DOHH2 (cell line): ENCODE data around the gene KIF1C.

Source experiments
- CTCF ChIP-seq: fragments of 200-600 bp; sonication (generic); IDR thresholded peaks from one replicate; pipeline ENCODE4 v1.5.1; 2014; ENCODE audit warnings: antibody characterized with exemption, mild to moderate bottlenecking, low read depth, low read length; ENCODE audit not compliant: poor library complexity, severe bottlenecking
- EZH2phosphoT487 ChIP-seq: fragments of 200-600 bp; sonication (generic); IDR thresholded peaks from 2 replicates; pipeline ENCODE4 v1.6.1; 2017; ENCODE audit warnings: borderline replicate concordance, mild to moderate bottlenecking, antibody characterized with exemption, low read length, moderate library complexity, mixed read lengths

GRCh38 chr17:5065227-5065744, 67.5 kb downstream of the KIF1C start:
- TF ChIP-seq CTCF = no peak
- no peak for TF ChIP-seq EZH2phosphoT487
